GM18526 (cell line): ENCODE measurements around the gene SLIT3.

Experiments used
- POLR2A ChIP-seq: IDR thresholded peaks from 3 replicates; pipeline ENCODE4 v1.6.1; 2011; ENCODE audit not compliant: insufficient read length; ENCODE audit errors: extremely low read depth

Gene SLIT3

GRCh38 chr5:168848569-168848968 lies 452.4 kb downstream of the SLIT3 start:
- no peak for TF ChIP-seq POLR2A

DNA sequence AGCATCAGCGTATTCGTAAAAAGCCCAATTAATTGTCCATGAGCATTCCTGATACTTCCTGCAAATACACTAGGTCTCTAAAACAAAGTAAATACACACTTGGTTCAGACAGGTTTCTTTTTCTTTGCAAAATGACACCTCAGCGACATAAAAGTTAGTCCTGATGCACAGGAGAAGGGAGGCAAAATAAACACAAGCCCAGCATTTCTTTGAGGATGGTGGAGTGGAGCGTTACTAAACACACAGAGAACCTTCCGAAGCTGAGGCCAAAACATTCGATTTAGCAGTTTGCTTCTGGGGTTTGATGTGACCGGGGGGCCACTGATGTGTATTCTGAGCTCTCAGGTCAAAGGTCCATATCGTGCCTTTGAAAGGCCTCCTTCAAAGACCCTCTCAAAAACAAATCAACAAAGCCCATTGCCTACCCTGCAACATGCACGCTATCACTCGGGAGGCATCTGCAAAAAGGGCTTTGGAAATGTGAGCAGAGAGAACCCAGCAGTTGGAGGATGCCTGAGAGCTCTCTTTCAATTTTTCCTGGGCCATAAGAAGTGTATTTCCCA lies 453.3 kb downstream of the SLIT3 start:
- TF ChIP-seq POLR2A: no peak

DNA sequence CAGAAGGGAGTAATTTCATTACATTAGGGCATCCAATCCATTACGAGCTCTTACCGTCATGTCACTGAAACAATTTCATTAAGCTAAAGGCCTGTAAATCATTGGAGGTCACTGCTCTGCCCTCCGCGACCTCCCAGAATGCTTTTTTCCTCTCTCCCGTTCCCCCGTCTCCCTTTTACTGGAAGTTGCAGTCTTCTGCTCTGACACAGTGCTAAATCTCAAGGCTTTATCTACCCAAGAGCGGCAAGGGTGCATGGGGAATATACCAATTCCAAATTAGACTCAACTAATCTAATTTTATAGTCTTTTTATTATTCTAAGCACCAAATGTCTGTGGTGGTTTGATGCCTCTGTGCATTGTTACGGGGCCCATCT lies 456.0 kb downstream of the SLIT3 start:
- no peak for TF ChIP-seq POLR2A

DNA sequence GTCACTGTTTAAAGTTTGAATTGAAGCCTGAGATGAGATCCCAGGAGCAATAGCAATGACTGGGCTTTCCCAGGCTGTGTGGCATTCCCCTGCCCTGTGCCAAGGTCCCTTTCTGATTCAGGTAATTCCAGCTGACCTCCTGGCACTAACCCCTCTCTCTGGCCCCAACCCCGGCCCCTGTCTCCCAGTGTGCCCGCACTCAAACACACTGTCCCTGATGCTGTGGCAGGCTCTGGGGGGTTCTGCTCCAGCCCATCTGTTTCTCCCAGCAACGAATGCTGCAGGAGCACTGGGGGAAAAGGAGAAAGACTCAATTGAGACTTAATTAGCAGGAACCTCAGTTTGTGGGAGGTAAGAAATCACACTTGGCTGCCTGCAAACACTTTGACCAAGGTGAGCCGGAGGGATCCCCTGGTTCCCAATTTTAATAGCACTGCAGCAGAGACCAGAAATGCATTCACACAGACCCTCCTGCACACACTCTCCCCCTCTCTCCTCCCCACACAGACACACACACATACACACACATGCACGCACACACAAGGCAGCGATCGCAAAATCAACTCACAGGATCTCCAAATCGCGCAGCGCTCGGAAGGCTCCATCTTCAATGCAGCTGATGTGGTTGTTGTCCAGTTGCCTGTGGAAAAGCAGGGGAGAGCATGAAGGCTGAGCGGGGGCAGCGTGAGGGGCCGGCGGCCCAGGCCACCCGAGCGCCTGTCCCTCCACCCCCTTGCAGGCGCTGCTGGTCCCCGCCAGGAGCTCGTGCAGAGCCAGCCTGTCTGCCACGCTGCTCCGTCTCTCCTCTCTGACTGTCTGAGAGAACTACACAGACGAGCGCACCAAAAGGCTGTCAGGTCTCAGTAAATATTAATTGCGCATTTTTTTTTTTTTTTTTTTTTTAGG lies 456.7 kb downstream of the SLIT3 start:
- TF ChIP-seq POLR2A: no peak

- TF ChIP-seq POLR2A: no peak
Measured at GRCh38 chr5:168843277-168844015, 457.5 kb downstream of the SLIT3 start.

DNA sequence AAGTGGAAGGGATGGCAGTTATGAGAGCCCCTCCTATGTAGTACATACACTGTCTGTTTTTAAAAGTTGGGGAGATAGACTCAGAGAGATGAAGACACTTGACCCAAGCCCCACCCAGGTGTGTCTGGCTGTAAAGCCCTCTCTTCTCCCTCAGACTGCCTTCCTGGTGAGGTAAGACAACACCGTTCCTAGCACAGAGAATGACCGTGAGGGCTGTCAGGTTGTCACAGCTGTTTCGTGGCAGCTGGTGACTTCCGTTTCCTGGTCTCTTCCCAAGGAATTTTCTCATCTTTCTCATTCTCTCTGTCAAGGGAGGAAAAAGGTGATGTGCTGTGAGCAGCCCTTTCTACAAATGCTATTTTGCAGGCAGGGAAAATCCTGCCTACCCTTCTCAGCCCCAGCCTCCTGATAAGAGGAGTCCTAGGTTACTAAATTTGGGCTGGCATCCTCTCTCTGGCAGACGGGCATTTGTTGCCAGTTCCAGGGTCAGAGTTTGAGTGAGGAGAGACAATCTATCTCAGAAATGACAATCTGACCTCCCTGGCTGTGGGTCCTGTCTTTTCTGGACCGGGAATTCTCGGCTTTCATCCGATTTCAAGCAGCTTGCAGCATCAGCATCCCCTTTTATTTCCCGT lies 458.3 kb downstream of the SLIT3 start:
- TF ChIP-seq POLR2A: no peak

DNA sequence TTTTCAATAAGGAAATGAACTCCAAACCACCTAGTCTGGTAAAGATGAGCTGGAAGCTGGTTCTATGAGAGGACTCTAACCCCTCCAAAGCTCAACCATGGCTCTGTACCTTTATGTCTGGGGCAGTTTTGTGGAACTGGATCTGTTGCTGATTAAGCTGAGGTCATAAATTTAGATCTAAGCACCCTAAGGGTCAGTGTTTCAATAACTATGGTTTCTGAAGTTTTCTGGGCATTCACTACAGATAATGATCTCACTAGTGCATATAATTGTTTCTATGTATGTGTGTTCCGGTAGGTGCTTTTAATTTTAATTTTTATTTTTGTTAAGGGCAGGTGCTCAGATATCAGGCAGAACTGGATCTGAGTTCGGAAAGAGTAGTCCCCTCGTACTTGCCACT lies 463.1 kb downstream of the SLIT3 start:
- no peak for TF ChIP-seq POLR2A

DNA sequence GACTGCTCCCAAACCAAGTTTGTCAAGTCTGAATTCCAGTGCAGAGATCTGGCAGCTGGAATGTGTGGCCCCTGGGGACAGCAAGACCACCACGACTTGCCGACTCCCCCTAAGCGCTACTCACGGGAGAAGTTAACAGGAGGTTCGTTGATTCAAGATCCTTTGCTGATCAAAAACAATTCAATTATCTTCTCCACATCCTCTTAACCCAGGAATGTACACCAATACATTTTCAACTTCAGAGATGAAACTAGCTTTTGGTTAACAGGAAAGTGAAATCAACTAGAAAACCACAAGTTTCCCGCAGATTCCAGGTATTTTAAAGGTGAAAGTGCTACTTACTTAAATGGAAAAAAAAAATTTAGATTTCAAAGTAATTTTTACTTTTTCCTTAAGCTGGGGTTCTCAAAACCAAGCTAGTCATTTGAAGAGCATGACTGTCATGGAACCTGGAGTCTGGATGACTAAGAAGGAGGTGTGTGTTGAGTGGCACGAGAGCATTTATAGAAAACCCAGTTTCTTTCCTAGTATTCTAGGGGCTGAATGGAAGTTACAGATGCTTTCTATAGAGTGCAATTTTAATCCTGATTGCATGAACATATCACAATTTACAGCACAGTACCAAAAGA lies 464.2 kb downstream of the SLIT3 start:
- no peak for TF ChIP-seq POLR2A

- TF ChIP-seq POLR2A: no peak
Measured at GRCh38 chr5:168833936-168834335, 467.0 kb downstream of the SLIT3 start.

- TF ChIP-seq POLR2A: no peak
Measured at GRCh38 chr5:168833383-168833782, 467.6 kb downstream of the SLIT3 start.

DNA sequence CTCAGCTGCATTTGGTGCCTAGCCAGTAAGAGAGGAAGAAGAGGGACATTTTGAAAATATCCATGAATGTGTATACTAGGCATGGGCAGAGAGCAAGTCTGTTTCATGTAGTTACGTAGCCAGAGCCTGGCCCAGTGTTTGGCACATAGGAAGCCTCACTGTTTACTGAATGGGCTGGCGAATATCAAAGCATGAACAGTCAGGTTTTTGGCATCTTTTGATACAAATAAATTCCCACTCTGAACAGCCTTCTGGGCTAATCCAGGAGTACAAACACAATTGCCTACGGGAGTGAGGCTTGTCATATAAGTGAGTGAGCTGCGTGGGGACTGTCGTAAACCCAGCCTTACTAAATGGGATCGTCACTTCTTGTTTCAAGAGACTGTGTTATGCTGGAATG lies 468.6 kb downstream of the SLIT3 start:
- TF ChIP-seq POLR2A: no peak

DNA sequence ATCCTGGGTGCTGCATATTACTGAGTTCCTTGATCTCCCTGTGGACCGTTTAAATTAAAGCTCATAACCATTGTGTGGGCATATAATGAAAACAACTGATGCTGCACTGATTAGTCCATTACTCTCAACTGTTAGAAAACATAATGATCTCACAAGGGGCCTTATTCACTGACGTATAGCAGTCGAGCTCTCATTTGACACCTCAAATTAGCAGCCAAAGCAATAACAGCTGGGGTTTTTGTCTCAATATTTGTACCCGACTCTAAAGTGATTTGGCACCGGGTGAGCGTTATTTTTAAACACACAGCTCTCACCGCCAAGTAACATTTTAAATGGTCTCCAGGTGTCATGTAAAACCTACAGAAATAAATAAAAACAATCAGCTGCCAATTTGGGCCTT lies 469.6 kb downstream of the SLIT3 start:
- TF ChIP-seq POLR2A: no peak

- no peak for TF ChIP-seq POLR2A
Measured at GRCh38 chr5:168830833-168831232, 470.1 kb downstream of the SLIT3 start.

DNA sequence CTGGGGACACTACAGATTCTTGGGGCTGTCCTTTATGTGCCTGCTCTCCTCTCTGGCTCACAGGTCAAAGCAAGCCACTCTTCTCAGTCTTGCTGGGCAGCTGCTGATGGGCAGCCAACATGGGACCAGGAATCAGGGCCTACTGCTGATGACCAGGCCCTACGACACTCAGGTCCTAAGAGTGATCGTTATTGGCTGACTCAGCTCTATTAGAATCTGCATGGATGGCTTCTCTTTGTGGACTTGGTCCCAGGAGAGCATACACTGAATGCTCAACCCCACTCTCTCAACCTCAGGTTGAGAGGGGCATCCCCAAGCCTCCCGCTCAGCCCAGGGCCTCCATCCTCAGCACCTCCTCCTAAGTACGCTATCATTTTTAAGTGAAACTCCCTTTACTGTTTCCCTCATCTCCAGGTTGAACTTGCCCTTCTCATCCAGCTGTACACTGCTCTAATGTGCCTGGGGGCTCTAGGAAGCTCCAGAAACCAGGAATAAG lies 471.0 kb downstream of the SLIT3 start:
- no peak for TF ChIP-seq POLR2A

DNA sequence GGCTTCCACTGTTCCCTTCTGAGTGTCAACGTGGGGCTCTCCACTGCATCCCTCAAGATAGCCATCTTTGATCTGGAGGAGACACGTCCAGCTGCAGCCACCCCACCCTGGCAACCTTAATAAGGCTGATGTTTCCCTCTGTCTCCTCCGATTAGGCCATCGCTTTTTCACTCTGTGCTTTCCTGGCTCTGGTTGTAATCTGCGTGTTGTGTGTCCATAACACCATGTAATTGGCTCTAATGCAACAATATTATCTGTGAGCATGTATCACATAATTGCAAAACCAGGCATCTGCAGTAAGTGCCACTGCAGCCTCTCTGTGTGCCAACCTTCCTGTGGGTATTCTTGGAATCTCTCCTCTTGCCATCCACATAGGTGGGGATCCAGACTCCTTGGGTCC lies 471.9 kb downstream of the SLIT3 start:
- no peak for TF ChIP-seq POLR2A
